ENCODE data around the gene TMCO4. TPM values are rescaled to one million over a fixed set of nuclear protein-coding genes. Genes with fewer than 3 reads are reported as not detected.
"Not testable (repeated sequence)": the region's sequence is repeated elsewhere in the genome, so short reads cannot be mapped to it uniquely, and the experiment has no call there.

The TMCO4 gene
- total RNA-seq, 2 donors from 2014 or later: 19.6 to 22.1 TPM

- H3K27ac Mint-ChIP-seq: no peak overlapping the region
- DNase-seq: no peak
- peaks cover 2 to 3% of the 10 kb centered on the region in 2 donors for H3K36me3 Mint-ChIP-seq (ENCODE audit: insufficient read depth in 2 of 2)
- H3K4me3 Mint-ChIP-seq: no peak overlapping the region
- peaks cover 21% of the 10 kb centered on the region for H3K27me3 Mint-ChIP-seq (ENCODE audit: low read depth)
- peaks cover 31% of the 10 kb centered on the region for H3K4me1 Mint-ChIP-seq (ENCODE audit: low read depth)
- no peaks in the 10 kb centered on the region for H3K9me3 Mint-ChIP-seq
- ATAC-seq (replicated peaks in 1 of 2): peak; percentile 35 to 43
Observed at GRCh38 chr1:19644395-19644680, 155.4 kb downstream of the TMCO4 start.

GRCh38 chr1:19643602-19644394, 155.9 kb downstream of the TMCO4 start, which contains the start of gene NBL1:
TSS of gene NBL1 (plus strand) at chr1:19644311. CDS start at chr1:19655031, 10,720 bp downstream.
- H3K9me3 Mint-ChIP-seq: no peaks in the 10 kb centered on the region
- peak; percentile 91 for ATAC-seq (replicated peaks in 1 of 2)
- peaks cover 21% of the 10 kb centered on the region for H3K27me3 Mint-ChIP-seq (ENCODE audit: low read depth)

GRCh38 chr1:19643121-19643520, 156.6 kb downstream of the TMCO4 start:
- DNase-seq (no peak), ATAC-seq (replicated peaks in 1 of 2) (no peak)
- Mint-ChIP-seq H3K27ac (peak overlapping the region; percentile 82), H3K27me3 (ENCODE audit: low read depth) (peaks cover 21% of the 10 kb centered on the region), H3K9me3 (no peaks in the 10 kb centered on the region), H3K4me3 (peak overlapping the region; percentile 90 to 91), H3K4me1 (ENCODE audit: low read depth) (peaks cover 31% of the 10 kb centered on the region), H3K36me3 (ENCODE audit: insufficient read depth in 2 of 2) (peaks cover 2 to 3% of the 10 kb centered on the region in 2 donors)

More at GRCh38 chr1:19643602-19644394, 155.9 kb downstream of the TMCO4 start, which contains the start of gene NBL1:
- peaks cover 31% of the 10 kb centered on the region for H3K4me1 Mint-ChIP-seq (ENCODE audit: low read depth)
- H3K27ac Mint-ChIP-seq: peak within 1 kb of the TSS; percentile 82
- DNase-seq: peak; percentile 80 to 87
- H3K4me3 Mint-ChIP-seq: peak within 1 kb of the TSS; percentile 91 to 97
- H3K36me3 Mint-ChIP-seq (ENCODE audit: insufficient read depth in 2 of 2): peaks cover 2 to 3% of the 10 kb centered on the region in 2 donors

- Mint-ChIP-seq H3K27ac (no peak overlapping the region), H3K36me3 (ENCODE audit: insufficient read depth in 2 of 2) (peaks cover 2 to 3% of the 10 kb centered on the region in 2 donors), H3K4me3 (no peak overlapping the region), H3K9me3 (no peaks in the 10 kb centered on the region), H3K27me3 (ENCODE audit: low read depth) (peaks cover 12% of the 10 kb centered on the region), H3K4me1 (ENCODE audit: low read depth) (peaks cover 11% of the 10 kb centered on the region)
- ATAC-seq (replicated peaks in 1 of 2) (no peak), DNase-seq (no peak)
Observed at GRCh38 chr1:19640363-19641316, 159.1 kb downstream of the TMCO4 start.

- Mint-ChIP-seq H3K27ac (no peak overlapping the region), H3K4me1 (ENCODE audit: low read depth) (peaks cover 11% of the 10 kb centered on the region), H3K9me3 (no peaks in the 10 kb centered on the region), H3K36me3 (ENCODE audit: insufficient read depth in 2 of 2) (peaks cover 2 to 3% of the 10 kb centered on the region in 2 donors), H3K4me3 (no peak overlapping the region), H3K27me3 (ENCODE audit: low read depth) (peaks cover 12% of the 10 kb centered on the region)
- no peak for DNase-seq
- ATAC-seq (replicated peaks in 1 of 2): no peak
Observed at GRCh38 chr1:19639999-19640362, 159.7 kb downstream of the TMCO4 start.

- not testable (repeated sequence) for ATAC-seq (replicated peaks in 1 of 2); H3K36me3 Mint-ChIP-seq (ENCODE audit: insufficient read depth in 2 of 2); DNase-seq; H3K27ac Mint-ChIP-seq; H3K4me3 Mint-ChIP-seq; H3K9me3 Mint-ChIP-seq
- H3K27me3 Mint-ChIP-seq (ENCODE audit: low read depth): peaks cover 12% of the 10 kb centered on the region
- peaks cover 11% of the 10 kb centered on the region for H3K4me1 Mint-ChIP-seq (ENCODE audit: low read depth)
Observed at GRCh38 chr1:19639228-19639627, 160.5 kb downstream of the TMCO4 start.

- H3K4me1 Mint-ChIP-seq (ENCODE audit: low read depth): peaks cover under 1% of the 10 kb centered on the region
- H3K36me3 Mint-ChIP-seq (ENCODE audit: insufficient read depth in 2 of 2): no peaks in the 10 kb centered on the region
- no peak overlapping the region for H3K27ac Mint-ChIP-seq
- DNase-seq (no peak), ATAC-seq (replicated peaks in 1 of 2) (no peak)
- H3K4me3 Mint-ChIP-seq: no peak overlapping the region
- H3K9me3 Mint-ChIP-seq: no peaks in the 10 kb centered on the region
- peaks cover under 1% of the 10 kb centered on the region for H3K27me3 Mint-ChIP-seq (ENCODE audit: low read depth)
Observed at GRCh38 chr1:19637606-19638005, 162.1 kb downstream of the TMCO4 start.

- not testable (repeated sequence) for H3K27ac Mint-ChIP-seq; H3K4me3 Mint-ChIP-seq; H3K36me3 Mint-ChIP-seq (ENCODE audit: insufficient read depth in 2 of 2); H3K9me3 Mint-ChIP-seq; ATAC-seq (replicated peaks in 1 of 2); DNase-seq; H3K27me3 Mint-ChIP-seq (ENCODE audit: low read depth); H3K4me1 Mint-ChIP-seq (ENCODE audit: low read depth)
Observed at GRCh38 chr1:19636749-19637148, 163.0 kb downstream of the TMCO4 start.

- Mint-ChIP-seq H3K4me1 (ENCODE audit: low read depth) (no peaks in the 10 kb centered on the region), H3K27ac (no peak overlapping the region), H3K36me3 (ENCODE audit: insufficient read depth in 2 of 2) (no peaks in the 10 kb centered on the region), H3K9me3 (no peaks in the 10 kb centered on the region), H3K27me3 (ENCODE audit: low read depth) (no peaks in the 10 kb centered on the region), H3K4me3 (no peak overlapping the region)
- no peak for DNase-seq
- no peak for ATAC-seq (replicated peaks in 1 of 2)
Observed at GRCh38 chr1:19636065-19636464, 163.7 kb downstream of the TMCO4 start.

- DNase-seq: no peak
- Mint-ChIP-seq H3K4me3 (no peak overlapping the region), H3K36me3 (ENCODE audit: insufficient read depth in 2 of 2) (no peaks in the 10 kb centered on the region), H3K27ac (no peak overlapping the region), H3K9me3 (no peaks in the 10 kb centered on the region), H3K4me1 (ENCODE audit: low read depth) (no peaks in the 10 kb centered on the region), H3K27me3 (ENCODE audit: low read depth) (no peaks in the 10 kb centered on the region)
- no peak for ATAC-seq (replicated peaks in 1 of 2)
Observed at GRCh38 chr1:19635646-19636045, 164.1 kb downstream of the TMCO4 start.

- DNase-seq; H3K9me3 Mint-ChIP-seq; H3K27me3 Mint-ChIP-seq (ENCODE audit: low read depth); H3K4me1 Mint-ChIP-seq (ENCODE audit: low read depth); H3K4me3 Mint-ChIP-seq; ATAC-seq (replicated peaks in 1 of 2); H3K36me3 Mint-ChIP-seq (ENCODE audit: insufficient read depth in 2 of 2); H3K27ac Mint-ChIP-seq: not testable (repeated sequence)
Observed at GRCh38 chr1:19635064-19635463, 164.7 kb downstream of the TMCO4 start.

GRCh38 chr1:19633106-19633505, 166.6 kb downstream of the TMCO4 start:
- H3K4me3 Mint-ChIP-seq: no peak overlapping the region
- H3K4me1 Mint-ChIP-seq (ENCODE audit: low read depth): no peaks in the 10 kb centered on the region
- ATAC-seq (replicated peaks in 1 of 2) (no peak), DNase-seq (no peak)
- peaks cover 0 to 4% of the 10 kb centered on the region in 2 donors for H3K36me3 Mint-ChIP-seq (ENCODE audit: insufficient read depth in 2 of 2)
- no peak overlapping the region for H3K27ac Mint-ChIP-seq
- no peaks in the 10 kb centered on the region for H3K9me3 Mint-ChIP-seq
- no peaks in the 10 kb centered on the region for H3K27me3 Mint-ChIP-seq (ENCODE audit: low read depth)

Data from activated T-cell treated with anti-CD3 and anti-CD28 coated beads, Interleukin-2, amount 50 U/mL, for 72 hours (primary cell).